Measurements from ENCODE around the gene ZFAND6. TPM values are rescaled to one million over a fixed set of nuclear protein-coding genes. Genes with fewer than 3 reads are reported as not detected.

The ZFAND6 gene
- total RNA-seq, 1 experiment from 2014 or later: 89.7 TPM

DNA sequence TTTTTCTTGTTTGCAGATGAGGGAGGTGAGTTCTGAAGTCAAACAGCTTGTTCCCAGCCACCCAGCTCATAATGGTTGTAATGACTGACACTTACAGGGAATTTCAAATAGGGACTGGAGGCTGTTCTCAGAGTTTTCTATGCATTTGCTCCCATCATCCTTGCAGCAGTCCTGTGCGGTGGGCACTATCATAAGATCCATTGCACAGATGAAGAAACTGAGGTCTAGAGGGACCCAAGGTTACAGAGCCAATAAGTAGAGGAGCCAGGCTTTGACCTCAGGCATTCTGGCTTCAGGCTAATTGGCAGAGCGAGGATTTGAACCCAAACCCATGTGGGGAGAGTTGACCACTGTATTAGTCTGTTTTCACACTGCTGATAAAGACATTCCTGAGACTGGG lies 125.7 kb downstream of the ZFAND6 start:
- peaks cover 14% of the 10 kb centered on the region in 2 experiments for H3K4me1 Mint-ChIP-seq
- Histone ChIP-seq H3K79me2 (ENCODE audit: insufficient read depth, low read length) (no peaks in the 10 kb centered on the region), H3K23ac (ENCODE audit: insufficient read length, low read depth, low read length) (no peak overlapping the region), H2AFZ (ENCODE audit: low read length) (no peak overlapping the region), H2BK20ac (ENCODE audit: low read depth, low read length, poor library complexity, severe bottlenecking) (no peak overlapping the region), H3K79me1 (ENCODE audit: insufficient read depth, low read depth, low read length, poor library complexity, severe bottlenecking) (no peaks in the 10 kb centered on the region), H2BK120ac (ENCODE audit: low read depth, low read length, poor library complexity, severe bottlenecking) (no peak overlapping the region), H4K5ac (ENCODE audit: insufficient read length, low read depth, low read length) (no peak overlapping the region), H3K56ac (ENCODE audit: insufficient read length, low read depth, low read length) (no peak overlapping the region), H3K23me2 (ENCODE audit: insufficient read length, low read depth, low read length, poor library complexity, severe bottlenecking) (no peaks in the 10 kb centered on the region), H2BK12ac (ENCODE audit: insufficient read length, low read depth, low read length) (no peak overlapping the region), H3K9ac (ENCODE audit: extremely low read depth, insufficient read length, low read length) (no peak overlapping the region), H3K27me3 (ENCODE audit: insufficient read depth, low read length) (no peaks in the 10 kb centered on the region), H4K20me1 (ENCODE audit: control insufficient read depth, insufficient read depth, insufficient read length) (no peaks in the 10 kb centered on the region), H3K4me2 (ENCODE audit: insufficient read depth, insufficient read length, low read length) (no peak overlapping the region), H4K8ac (replicated peaks; ENCODE audit: insufficient read length, low read depth, low read length) (no peak overlapping the region), H2BK15ac (ENCODE audit: low read depth, low read length) (no peak overlapping the region), H3K9me3 (ENCODE audit: control insufficient read depth, low read depth, low read length) (no peaks in the 10 kb centered on the region), H3K4ac (ENCODE audit: low read depth, low read length) (no peak overlapping the region), H2AK5ac (ENCODE audit: insufficient read length, low read length) (no peak overlapping the region), H4K91ac (ENCODE audit: insufficient read length, low read depth, low read length) (no peak overlapping the region), H3K14ac (ENCODE audit: insufficient read depth, low read length) (no peak overlapping the region), H3K27ac (ENCODE audit: insufficient read length, low read depth, low read length) (no peak overlapping the region), H3K18ac (ENCODE audit: insufficient read length, low read depth, low read length) (no peak overlapping the region), H3K4me1 (ENCODE audit: insufficient read depth, low read length) (no peaks in the 10 kb centered on the region), H2BK5ac (ENCODE audit: insufficient read length, low read length) (no peak overlapping the region), H3T11ph (ENCODE audit: low read length) (no peak overlapping the region)
- H3K27me3 Mint-ChIP-seq (ENCODE audit: low read depth): no peaks in the 10 kb centered on the region
- no peak overlapping the region for H3K27ac Mint-ChIP-seq
- no peak overlapping the region for H3K4me3 Mint-ChIP-seq
- TF ChIP-seq CTCF (conservative IDR thresholded peaks at IDR 0.05): no peak
- H3K9me3 Mint-ChIP-seq: no peaks in the 10 kb centered on the region
- no peak for DNase-seq
- no CpG with 5 or more reads among the region's 2 CpGs for WGBS (ENCODE audit: extremely low coverage, insufficient read length, low lambda C conversion rate)
- peaks cover 13 to 26% (median 16%) of the 10 kb centered on the region in 3 experiments; a peak in 5 of 7 replicates for H3K36me3 Mint-ChIP-seq (ENCODE audit: insufficient read depth in 1 of 3, low read depth in 3 of 3)

All from H9 (cell line).